GM23338 (cell line): Measurements from ENCODE around the gene POU5F1.

Experiments used
- CTCF ChIP-seq, 2 experiments: fragments of 200-600 bp in 1 of 2; sonication (generic) in 1 of 2; conservative IDR thresholded peaks; 2 replicates each; pipeline versions ENCODE4 v1.5.1 to v1.6.1; 2016 to 2017; ENCODE audit warnings: antibody characterized with exemption in 2 of 2, low read depth in 2 of 2, mild to moderate bottlenecking in 2 of 2, moderate library complexity in 1 of 2
- EZH2 ChIP-seq: fragments of 200-600 bp; sonication (generic); IDR thresholded peaks from one replicate; pipeline ENCODE4 v1.8.0; 2017; ENCODE audit warnings: antibody characterized with exemption, mild to moderate bottlenecking, low read depth; ENCODE audit not compliant: unreplicated experiment
- EZH2phosphoT487 ChIP-seq: fragments of 200-600 bp; sonication (generic); IDR thresholded peaks from one replicate; pipeline ENCODE4 v1.8.1; 2018; ENCODE audit warnings: antibody characterized with exemption; ENCODE audit not compliant: unreplicated experiment
- REST ChIP-seq: IDR thresholded peaks from one replicate; pipeline ENCODE4 v1.6.1; 2018; ENCODE audit warnings: antibody characterized with exemption; ENCODE audit not compliant: unreplicated experiment

- TF ChIP-seq EZH2phosphoT487 = no peak
- no peak for TF ChIP-seq CTCF (conservative IDR thresholded peaks at IDR 0.05; ENCODE audit: low read depth in 2 of 2)
- TF ChIP-seq EZH2 = no peak
- TF ChIP-seq REST = no peak
Measured at GRCh38 chr6:31125162-31125561, 45.3 kb downstream of the POU5F1 start.
